Measurements from ENCODE around the gene MTG1.

Gene MTG1

GRCh38 chr10:133457100-133457841, 63.3 kb downstream of the MTG1 start:
- Histone ChIP-seq H2AFZ (ENCODE audit: low read length) (no peak overlapping the region), H3K9ac (ENCODE audit: low read depth, low read length, poor library complexity, severe bottlenecking) (no peak overlapping the region), H3K79me2 (ENCODE audit: insufficient read depth, low read length) (peaks cover 54% of the 10 kb centered on the region), H3K4me3 (ENCODE audit: low read length, poor library complexity, severe bottlenecking) (no peak overlapping the region), H3K36me3 (ENCODE audit: insufficient read depth, low read length) (no peaks in the 10 kb centered on the region), H3K4me2 (ENCODE audit: low read depth, low read length, poor library complexity, severe bottlenecking) (peak overlapping the region; percentile 83), H3K27me3 (ENCODE audit: insufficient read depth, low read length, poor library complexity, severe bottlenecking) (no peaks in the 10 kb centered on the region), H3K9me2 (replicated peaks; ENCODE audit: low read depth, low read length) (no peaks in the 10 kb centered on the region), H3F3A (ENCODE audit: low read depth) (no peaks in the 10 kb centered on the region), H3K9me3 (ENCODE audit: insufficient read depth, low read depth, low read length) (no peaks in the 10 kb centered on the region), H3K4me1 (ENCODE audit: insufficient read depth, low read length, poor library complexity, severe bottlenecking) (peaks cover 25% of the 10 kb centered on the region), H4K20me1 (ENCODE audit: insufficient read depth, low read length, poor library complexity, severe bottlenecking) (peaks cover 11% of the 10 kb centered on the region)
- TF ChIP-seq EZH2phosphoT487 (IDR thresholded peaks at IDR 0.05; ENCODE audit: borderline replicate concordance), result no peak
- no peak for TF ChIP-seq CTCF (conservative IDR thresholded peaks at IDR 0.05; ENCODE audit: low read length)

GRCh38 chr10:133458021-133458709, 64.2 kb downstream of the MTG1 start:
- peak overlapping the region; percentile 27 for H3K4me3 ChIP-seq (ENCODE audit: low read length, poor library complexity, severe bottlenecking)
- no peak for TF ChIP-seq EZH2phosphoT487 (IDR thresholded peaks at IDR 0.05; ENCODE audit: borderline replicate concordance)
- no peak for TF ChIP-seq CTCF (conservative IDR thresholded peaks at IDR 0.05; ENCODE audit: low read length)

GRCh38 chr10:133458710-133459453, 64.9 kb downstream of the MTG1 start:
- Histone ChIP-seq H4K20me1 (ENCODE audit: insufficient read depth, low read length, poor library complexity, severe bottlenecking) (peaks cover 11% of the 10 kb centered on the region), H3K4me3 (ENCODE audit: low read length, poor library complexity, severe bottlenecking) (peak overlapping the region; percentile 27), H3K9me2 (replicated peaks; ENCODE audit: low read depth, low read length) (no peaks in the 10 kb centered on the region), H2AFZ (ENCODE audit: low read length) (no peak overlapping the region), H3K4me2 (ENCODE audit: low read depth, low read length, poor library complexity, severe bottlenecking) (peak overlapping the region; percentile 5), H3F3A (ENCODE audit: low read depth) (no peaks in the 10 kb centered on the region), H3K9ac (ENCODE audit: low read depth, low read length, poor library complexity, severe bottlenecking) (no peak overlapping the region), H3K36me3 (ENCODE audit: insufficient read depth, low read length) (no peaks in the 10 kb centered on the region; the same call in 1 of the 2 replicates), H3K4me1 (ENCODE audit: insufficient read depth, low read length, poor library complexity, severe bottlenecking) (peaks cover 29% of the 10 kb centered on the region), H3K79me2 (ENCODE audit: insufficient read depth, low read length) (peaks cover 58% of the 10 kb centered on the region), H3K27me3 (ENCODE audit: insufficient read depth, low read length, poor library complexity, severe bottlenecking) (no peaks in the 10 kb centered on the region), H3K9me3 (ENCODE audit: insufficient read depth, low read depth, low read length) (no peaks in the 10 kb centered on the region)
- TF ChIP-seq EZH2phosphoT487 (IDR thresholded peaks at IDR 0.05; ENCODE audit: borderline replicate concordance) (no peak), CTCF (conservative IDR thresholded peaks at IDR 0.05; ENCODE audit: low read length) (no peak)

More at GRCh38 chr10:133458021-133458709, 64.2 kb downstream of the MTG1 start:
- Histone ChIP-seq H2AFZ (ENCODE audit: low read length) (no peak overlapping the region), H3K4me2 (ENCODE audit: low read depth, low read length, poor library complexity, severe bottlenecking) (peak overlapping the region; percentile 5), H3K4me1 (ENCODE audit: insufficient read depth, low read length, poor library complexity, severe bottlenecking) (peaks cover 26% of the 10 kb centered on the region), H4K20me1 (ENCODE audit: insufficient read depth, low read length, poor library complexity, severe bottlenecking) (peaks cover 11% of the 10 kb centered on the region), H3K36me3 (ENCODE audit: insufficient read depth, low read length) (no peaks in the 10 kb centered on the region), H3K9me2 (replicated peaks; ENCODE audit: low read depth, low read length) (no peaks in the 10 kb centered on the region), H3K9ac (ENCODE audit: low read depth, low read length, poor library complexity, severe bottlenecking) (no peak overlapping the region), H3K9me3 (ENCODE audit: insufficient read depth, low read depth, low read length) (no peaks in the 10 kb centered on the region), H3K27me3 (ENCODE audit: insufficient read depth, low read length, poor library complexity, severe bottlenecking) (no peaks in the 10 kb centered on the region), H3K79me2 (ENCODE audit: insufficient read depth, low read length) (peaks cover 54% of the 10 kb centered on the region), H3F3A (ENCODE audit: low read depth) (no peaks in the 10 kb centered on the region)

Measured in Loucy (cell line).